ENCODE data around the gene IFNA13.

DNA sequence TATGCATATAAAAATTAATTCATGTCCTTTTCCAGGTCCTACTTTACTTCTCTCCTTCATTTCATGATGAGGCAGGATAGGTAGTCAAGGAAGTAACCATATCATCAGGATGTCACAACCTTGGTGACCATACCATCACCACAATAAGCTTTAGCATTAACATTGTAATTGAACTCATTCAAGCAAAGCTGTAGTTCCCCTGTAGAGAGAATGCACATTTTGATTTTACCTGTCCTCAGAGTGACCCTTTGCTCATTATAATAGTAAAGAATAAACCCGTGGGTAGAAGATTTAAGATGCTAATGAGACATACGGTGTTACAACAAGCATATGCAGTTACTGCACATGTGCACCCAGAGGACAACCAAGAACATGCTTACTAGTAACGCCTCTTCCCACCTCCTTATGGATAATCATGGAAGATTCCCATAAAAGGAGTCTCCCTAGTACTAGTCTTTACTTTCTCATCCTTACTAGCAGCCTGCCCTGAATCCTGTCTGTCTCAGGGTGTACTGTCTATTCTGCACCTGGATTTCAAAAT, 19.4 kb downstream of the IFNA13 start:
- no peak for TF ChIP-seq POLR2A (IDR thresholded peaks at IDR 0.05; ENCODE audit: low read depth, low read length)
- TF ChIP-seq TAF1 (IDR thresholded peaks at IDR 0.05; ENCODE audit: borderline replicate concordance, low read depth, low read length), result no peak

Measured in GM12892 (cell line).